Thyroid gland (tissue), 4 donors: ENCODE results near the gene HS6ST3.

Experiments used
- POLR2A ChIP-seq, 2 donors: fragments of 450-650 bp; IDR thresholded peaks; one replicate each; pipeline ENCODE4 v1.6.1; 2017; ENCODE audit warnings: antibody characterized with exemption in 2 of 2, mild to moderate bottlenecking in 2 of 2, moderate library complexity in 1 of 2
- TF ChIP-seq, protein P1 (sequence below), 6 experiments: fragments of 200-600 bp in 3 of 6; fragments of 450-650 bp in 3 of 6; sonication (generic) in 3 of 6; IDR thresholded peaks; one replicate each; pipeline ENCODE4 v1.5.1; 2016 to 2019; ENCODE audit warnings: antibody characterized with exemption in 6 of 6, mild to moderate bottlenecking in 2 of 6, inconsistent platforms in 1 of 6, moderate library complexity in 1 of 6

DNA sequence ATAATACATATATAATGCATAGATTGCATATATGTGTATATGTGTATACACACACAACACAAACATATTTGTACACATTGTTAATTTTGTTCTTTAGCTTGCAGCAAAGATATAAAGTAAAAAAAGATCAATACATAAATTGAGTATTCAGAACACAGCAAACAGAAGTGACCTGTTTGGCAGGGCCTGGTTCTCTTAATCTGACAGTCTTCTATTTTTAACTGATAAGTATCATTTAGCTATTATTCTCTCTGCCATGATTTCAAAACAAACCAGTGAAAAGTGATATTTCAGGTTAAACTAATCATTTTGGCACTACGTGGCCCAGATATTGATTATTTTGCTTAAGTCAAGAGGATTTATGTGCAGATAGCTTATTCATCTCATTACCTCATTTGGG, 595.0 kb downstream of the HS6ST3 start:
- TF ChIP-seq, protein P1, sequence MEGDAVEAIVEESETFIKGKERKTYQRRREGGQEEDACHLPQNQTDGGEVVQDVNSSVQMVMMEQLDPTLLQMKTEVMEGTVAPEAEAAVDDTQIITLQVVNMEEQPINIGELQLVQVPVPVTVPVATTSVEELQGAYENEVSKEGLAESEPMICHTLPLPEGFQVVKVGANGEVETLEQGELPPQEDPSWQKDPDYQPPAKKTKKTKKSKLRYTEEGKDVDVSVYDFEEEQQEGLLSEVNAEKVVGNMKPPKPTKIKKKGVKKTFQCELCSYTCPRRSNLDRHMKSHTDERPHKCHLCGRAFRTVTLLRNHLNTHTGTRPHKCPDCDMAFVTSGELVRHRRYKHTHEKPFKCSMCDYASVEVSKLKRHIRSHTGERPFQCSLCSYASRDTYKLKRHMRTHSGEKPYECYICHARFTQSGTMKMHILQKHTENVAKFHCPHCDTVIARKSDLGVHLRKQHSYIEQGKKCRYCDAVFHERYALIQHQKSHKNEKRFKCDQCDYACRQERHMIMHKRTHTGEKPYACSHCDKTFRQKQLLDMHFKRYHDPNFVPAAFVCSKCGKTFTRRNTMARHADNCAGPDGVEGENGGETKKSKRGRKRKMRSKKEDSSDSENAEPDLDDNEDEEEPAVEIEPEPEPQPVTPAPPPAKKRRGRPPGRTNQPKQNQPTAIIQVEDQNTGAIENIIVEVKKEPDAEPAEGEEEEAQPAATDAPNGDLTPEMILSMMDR (IDR thresholded peaks at IDR 0.05): no peak
- TF ChIP-seq POLR2A (IDR thresholded peaks at IDR 0.05): no peak
